ENCODE results near the gene GPX1.

Gene GPX1

GRCh38 chr3:49311283-49311682 lies 46.9 kb downstream of the GPX1 start:
- no peak for DNase-seq (ENCODE audit: low spot score)

GRCh38 chr3:49310677-49311076 lies 47.5 kb downstream of the GPX1 start:
- DNase-seq (ENCODE audit: low spot score), result no peak
